Caco-2 (cell line): Measurements from ENCODE around the gene HMGA1. TPM values are rescaled to one million over a fixed set of nuclear protein-coding genes. Genes with fewer than 3 reads are reported as not detected.

Experiments
- BruUV-seq: library from RNA; stranded (reverse); fragments of 400-500 nt; replicated peaks from 2 replicates; lab custom pipeline; 2021; lab: Mats Ljungman, UMichigan
- CTCF ChIA-PET: fragments of 300-600 bp; sonication (Branson Sonifier 250); formaldehyde crosslinking; loops from one replicate; lab custom pipeline; 2022; ENCODE audit warnings: antibody characterized with exemption; lab: Charles Lee
- POLR2A ChIA-PET: fragments of 300-600 bp; sonication (Branson Sonifier 250); formaldehyde crosslinking; loops from one replicate; lab custom pipeline; 2022; ENCODE audit warnings: antibody characterized with exemption; lab: Charles Lee
- DNase-seq, 2 experiments: peaks; one replicate each; pipeline versions ENCODE4 v3.0.0 to v3.0.0-alpha.2; 2020 to 2022
- H3K27me3 ChIP-seq: replicated peaks from 2 replicates; pipeline ENCODE4 v1.6.0; 2011; ENCODE audit warnings: low read length; ENCODE audit not compliant: control insufficient read depth, insufficient read depth
- H3K36me3 ChIP-seq: 2 replicates; pipeline ENCODE4 v1.5.1; 2011; ENCODE audit warnings: low read length; ENCODE audit not compliant: control insufficient read depth, insufficient read depth
- H3K4me1 ChIP-seq: fragments of 250-450 bp; sonication (Bioruptor Pico); 2 replicates; pipeline ENCODE4 v1.5.1; 2020; ENCODE audit warnings: mild to moderate bottlenecking
- H3K4me3 ChIP-seq: 2 replicates; pipeline ENCODE4 v1.5.1; 2011; ENCODE audit warnings: low read depth, mild to moderate bottlenecking, control low read depth, low read length
- H3K9me3 ChIP-seq: fragments of 250-450 bp; sonication (Bioruptor Pico); 2 replicates; pipeline ENCODE4 v1.5.1; 2020; ENCODE audit warnings: mild to moderate bottlenecking, moderate library complexity
- H3K27ac Mint-ChIP-seq: one replicate; pipeline ENCODE4 v1.8.0; 2022; ENCODE audit warnings: mixed read lengths; ENCODE audit not compliant: unreplicated experiment
- H3K27me3 Mint-ChIP-seq: one replicate; pipeline ENCODE4 v1.8.0; 2022; ENCODE audit warnings: mixed read lengths; ENCODE audit not compliant: insufficient read depth, unreplicated experiment
- H3K36me3 Mint-ChIP-seq: one replicate; pipeline ENCODE4 v1.8.0; 2022; ENCODE audit warnings: mild to moderate bottlenecking, mixed read lengths; ENCODE audit not compliant: insufficient read depth, unreplicated experiment
- H3K4me1 Mint-ChIP-seq: one replicate; pipeline ENCODE4 v1.8.0; 2022; ENCODE audit warnings: low read depth, mixed read lengths; ENCODE audit not compliant: unreplicated experiment
- H3K4me3 Mint-ChIP-seq: one replicate; pipeline ENCODE4 v1.8.0; 2022; ENCODE audit warnings: mild to moderate bottlenecking, moderate library complexity, mixed read lengths; ENCODE audit not compliant: unreplicated experiment
- H3K9me3 Mint-ChIP-seq: one replicate; pipeline ENCODE4 v1.8.0; 2022; ENCODE audit warnings: mixed read lengths; ENCODE audit not compliant: unreplicated experiment
- intact Hi-C: fragments of 100-400 bp; cut with micrococcal nuclease; formaldehyde crosslinking; loops from one replicate; pipeline ENCODE4 v1.10.0; 2022; ENCODE audit not compliant: unreplicated experiment
- total RNA-seq: library from RNA; stranded (reverse); gene quantifications from 2 replicates; pipeline ENCODE4 v1.2.3, GENCODE V29; 2022
- TF ChIP-seq, protein P1 (sequence below), 2 experiments: fragments of 200-600 bp in 1 of 2; IDR thresholded peaks; 1 replicate in 1 of 2; 2 replicates in 1 of 2; pipeline versions ENCODE4 v1.5.1 to v1.8.0; 2011 to 2022; ENCODE audit warnings: antibody characterized with exemption in 1 of 2, control low read depth in 1 of 2, inconsistent platforms in 1 of 2, low read depth in 1 of 2, low read length in 1 of 2, mild to moderate bottlenecking in 1 of 2, moderate library complexity in 1 of 2; ENCODE audit not compliant: insufficient read depth in 1 of 2, severe bottlenecking in 1 of 2, unreplicated experiment in 1 of 2

HMGA1 gene
- total RNA-seq, 1 experiment from 2014 or later = 301 TPM

DNA sequence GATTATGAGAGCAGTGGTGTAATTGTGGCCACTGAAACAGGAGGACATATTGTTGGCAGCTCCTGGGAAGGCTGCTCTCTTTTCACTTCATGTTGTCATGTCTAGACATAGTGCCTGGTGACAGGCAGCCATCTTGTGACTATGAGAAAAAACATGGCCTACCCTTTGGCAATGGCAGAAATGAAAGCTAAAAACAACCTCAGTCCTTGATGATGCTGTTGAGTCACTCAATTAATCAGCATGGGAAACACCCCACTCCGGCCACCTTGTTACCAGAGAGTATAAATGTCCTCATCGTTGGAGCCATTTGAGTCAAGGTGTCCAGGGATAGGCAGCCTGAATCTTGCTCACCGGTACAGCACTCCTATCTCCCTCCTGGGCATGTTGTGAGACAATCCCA, 31.2 kb upstream of the HMGA1 start:
- no TSS peak for BruUV-seq
- POLR2A ChIA-PET = no interaction called here
- CTCF ChIA-PET = no interaction called here

GRCh38 chr6:34205916-34206315, 30.8 kb upstream of the HMGA1 start:
- Mint-ChIP-seq H3K4me1 (no peaks in the 10 kb centered on the region), H3K27ac (no peak overlapping the region), H3K9me3 (peaks cover 13% of the 10 kb centered on the region), H3K4me3 (no peak overlapping the region), H3K27me3 (no peaks in the 10 kb centered on the region), H3K36me3 (no peaks in the 10 kb centered on the region)
- no peaks in the 10 kb centered on the region for H3K9me3 ChIP-seq
- CTCF ChIA-PET = no interaction called here
- POLR2A ChIA-PET = no interaction called here
- TF ChIP-seq, protein P1, sequence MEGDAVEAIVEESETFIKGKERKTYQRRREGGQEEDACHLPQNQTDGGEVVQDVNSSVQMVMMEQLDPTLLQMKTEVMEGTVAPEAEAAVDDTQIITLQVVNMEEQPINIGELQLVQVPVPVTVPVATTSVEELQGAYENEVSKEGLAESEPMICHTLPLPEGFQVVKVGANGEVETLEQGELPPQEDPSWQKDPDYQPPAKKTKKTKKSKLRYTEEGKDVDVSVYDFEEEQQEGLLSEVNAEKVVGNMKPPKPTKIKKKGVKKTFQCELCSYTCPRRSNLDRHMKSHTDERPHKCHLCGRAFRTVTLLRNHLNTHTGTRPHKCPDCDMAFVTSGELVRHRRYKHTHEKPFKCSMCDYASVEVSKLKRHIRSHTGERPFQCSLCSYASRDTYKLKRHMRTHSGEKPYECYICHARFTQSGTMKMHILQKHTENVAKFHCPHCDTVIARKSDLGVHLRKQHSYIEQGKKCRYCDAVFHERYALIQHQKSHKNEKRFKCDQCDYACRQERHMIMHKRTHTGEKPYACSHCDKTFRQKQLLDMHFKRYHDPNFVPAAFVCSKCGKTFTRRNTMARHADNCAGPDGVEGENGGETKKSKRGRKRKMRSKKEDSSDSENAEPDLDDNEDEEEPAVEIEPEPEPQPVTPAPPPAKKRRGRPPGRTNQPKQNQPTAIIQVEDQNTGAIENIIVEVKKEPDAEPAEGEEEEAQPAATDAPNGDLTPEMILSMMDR (IDR thresholded peaks at IDR 0.05; ENCODE audit: insufficient read depth in 1 of 2, low read depth in 1 of 2, low read length in 1 of 2, severe bottlenecking in 1 of 2, unreplicated experiment in 1 of 2) = no peak
- H3K4me1 ChIP-seq = no peaks in the 10 kb centered on the region
- DNase-seq = no peak
- H3K36me3 ChIP-seq = no peaks in the 10 kb centered on the region
- no peak overlapping the region for H3K4me3 ChIP-seq
- intact Hi-C loops = no loop called here
- no TSS peak for BruUV-seq
- no peaks in the 10 kb centered on the region for H3K27me3 ChIP-seq

More for the DNA sequence above, 31.2 kb upstream of the HMGA1 start:
- Mint-ChIP-seq H3K27me3 (no peaks in the 10 kb centered on the region), H3K4me3 (no peak overlapping the region), H3K9me3 (peaks cover 17% of the 10 kb centered on the region), H3K4me1 (no peaks in the 10 kb centered on the region), H3K36me3 (no peaks in the 10 kb centered on the region), H3K27ac (no peak overlapping the region)
- no peaks in the 10 kb centered on the region for H3K9me3 ChIP-seq
- H3K4me3 ChIP-seq = no peak overlapping the region
- no peaks in the 10 kb centered on the region for H3K36me3 ChIP-seq
- H3K27me3 ChIP-seq = no peaks in the 10 kb centered on the region
- H3K4me1 ChIP-seq = no peaks in the 10 kb centered on the region
- no peak for DNase-seq
- TF ChIP-seq, protein P1 (IDR thresholded peaks at IDR 0.05; ENCODE audit: insufficient read depth in 1 of 2, low read depth in 1 of 2, low read length in 1 of 2, severe bottlenecking in 1 of 2, unreplicated experiment in 1 of 2) = no peak
- intact Hi-C loops = no loop called here

DNA sequence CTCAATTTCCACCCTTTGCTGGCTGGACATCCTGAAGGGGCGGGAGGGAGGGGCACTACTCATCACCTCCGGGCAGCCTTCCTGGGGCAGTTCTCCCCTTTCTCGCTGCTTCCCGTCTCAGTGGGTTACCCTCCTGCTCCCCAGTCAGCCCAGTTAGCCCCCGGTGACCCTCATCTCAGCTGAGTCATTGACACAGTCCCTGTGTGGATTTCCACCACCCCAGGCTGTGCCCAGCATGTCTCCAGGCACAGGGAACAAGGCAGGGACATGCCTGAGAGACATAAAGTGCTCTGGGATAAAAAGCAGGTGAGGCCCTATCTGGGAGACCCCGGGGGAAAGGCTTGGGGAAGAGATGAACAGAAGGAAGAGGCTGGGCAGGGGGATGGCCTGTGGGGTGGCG, 29.9 kb upstream of the HMGA1 start:
- intact Hi-C loops = no loop called here
- TF ChIP-seq, protein P1 (IDR thresholded peaks at IDR 0.05; ENCODE audit: insufficient read depth in 1 of 2, low read depth in 1 of 2, low read length in 1 of 2, severe bottlenecking in 1 of 2, unreplicated experiment in 1 of 2) = no peak
- Mint-ChIP-seq H3K9me3 (peaks cover 5% of the 10 kb centered on the region), H3K27ac (no peak overlapping the region), H3K27me3 (no peaks in the 10 kb centered on the region), H3K36me3 (no peaks in the 10 kb centered on the region), H3K4me3 (no peak overlapping the region), H3K4me1 (no peaks in the 10 kb centered on the region)
- H3K9me3 ChIP-seq = no peaks in the 10 kb centered on the region
- CTCF ChIA-PET = no interaction called here
- no peaks in the 10 kb centered on the region for H3K36me3 ChIP-seq
- H3K27me3 ChIP-seq = no peaks in the 10 kb centered on the region
- POLR2A ChIA-PET = no interaction called here
- DNase-seq = no peak
- no peak overlapping the region for H3K4me3 ChIP-seq
- BruUV-seq = no TSS peak
- no peaks in the 10 kb centered on the region for H3K4me1 ChIP-seq
